Stimulated activated CD4-positive, alpha-beta T cell treated with anti-CD3 and anti-CD28 coated beads, Interleukin-2, amount 100 ng/mL, for 4 hours (primary cell): Measurements from ENCODE around the gene SLC28A2.
"Not testable (repeated sequence)": the region's sequence is repeated elsewhere in the genome, so short reads cannot be mapped to it uniquely, and the experiment has no call there.

Experiments used
- DNase-seq: peaks from one replicate; pipeline ENCODE4 v3.0.0-alpha.2; 2020; ENCODE audit warnings: low read depth

SLC28A2 gene

GRCh38 chr15:45263854-45264253 lies 11.8 kb downstream of the SLC28A2 start:
- DNase-seq, result no peak

- no peak for DNase-seq
These were observed 13.5 kb downstream of the SLC28A2 start for GRCh38 chr15:45265506-45265905.

- no peak for DNase-seq
These were observed 16.1 kb downstream of the SLC28A2 start for GRCh38 chr15:45268135-45268534.

GRCh38 chr15:45274636-45275380 lies 22.8 kb downstream of the SLC28A2 start:
- no peak for DNase-seq

GRCh38 chr15:45276831-45277230 lies 24.8 kb downstream of the SLC28A2 start:
- no peak for DNase-seq

GRCh38 chr15:45279024-45279698 lies 27.1 kb downstream of the SLC28A2 start:
- peak; percentile 94 for DNase-seq

GRCh38 chr15:45285413-45285812 lies 33.4 kb downstream of the SLC28A2 start:
- DNase-seq, result no peak

GRCh38 chr15:45287390-45287956 lies 35.4 kb downstream of the SLC28A2 start:
- no peak for DNase-seq

GRCh38 chr15:45288947-45289346 lies 36.9 kb downstream of the SLC28A2 start:
- no peak for DNase-seq

GRCh38 chr15:45291822-45292582 lies 40.0 kb downstream of the SLC28A2 start:
- no peak for DNase-seq

- not testable (repeated sequence) for DNase-seq
These were observed 41.3 kb downstream of the SLC28A2 start for GRCh38 chr15:45293326-45293725.

GRCh38 chr15:45298964-45299378 lies 46.9 kb downstream of the SLC28A2 start:
- DNase-seq, result not testable (repeated sequence)

- DNase-seq, result no peak
These were observed 52.7 kb downstream of the SLC28A2 start for GRCh38 chr15:45304711-45305110.

- DNase-seq, result no peak
These were observed 54.1 kb downstream of the SLC28A2 start for GRCh38 chr15:45306105-45306504.

- no peak for DNase-seq
These were observed 55.3 kb downstream of the SLC28A2 start for GRCh38 chr15:45307230-45307924.

- DNase-seq, result not testable (repeated sequence)
These were observed 62.1 kb downstream of the SLC28A2 start for GRCh38 chr15:45314117-45314516.

GRCh38 chr15:45314960-45315359 lies 62.9 kb downstream of the SLC28A2 start:
- no peak for DNase-seq

GRCh38 chr15:45319472-45320214 lies 67.6 kb downstream of the SLC28A2 start:
- no peak for DNase-seq

GRCh38 chr15:45320581-45321205 lies 68.7 kb downstream of the SLC28A2 start:
- no peak for DNase-seq

GRCh38 chr15:45326280-45326679 lies 74.2 kb downstream of the SLC28A2 start:
- no peak for DNase-seq

- DNase-seq, result no peak
These were observed 74.7 kb downstream of the SLC28A2 start for GRCh38 chr15:45326741-45327140.
